Myometrial cell (primary cell): ENCODE measurements around the gene ANXA11. TPM values are rescaled to one million over a fixed set of nuclear protein-coding genes. Genes with fewer than 3 reads are reported as not detected.

Experiments used
- total RNA-seq: library from RNA; depleted of rRNA; stranded (reverse); fragments of >200 nt; gene quantifications from 2 replicates; pipeline ENCODE4 v1.2.3, GENCODE V29; 2015

ANXA11 gene
- 201 and 205 TPM in 2 replicates for total RNA-seq

DNA sequence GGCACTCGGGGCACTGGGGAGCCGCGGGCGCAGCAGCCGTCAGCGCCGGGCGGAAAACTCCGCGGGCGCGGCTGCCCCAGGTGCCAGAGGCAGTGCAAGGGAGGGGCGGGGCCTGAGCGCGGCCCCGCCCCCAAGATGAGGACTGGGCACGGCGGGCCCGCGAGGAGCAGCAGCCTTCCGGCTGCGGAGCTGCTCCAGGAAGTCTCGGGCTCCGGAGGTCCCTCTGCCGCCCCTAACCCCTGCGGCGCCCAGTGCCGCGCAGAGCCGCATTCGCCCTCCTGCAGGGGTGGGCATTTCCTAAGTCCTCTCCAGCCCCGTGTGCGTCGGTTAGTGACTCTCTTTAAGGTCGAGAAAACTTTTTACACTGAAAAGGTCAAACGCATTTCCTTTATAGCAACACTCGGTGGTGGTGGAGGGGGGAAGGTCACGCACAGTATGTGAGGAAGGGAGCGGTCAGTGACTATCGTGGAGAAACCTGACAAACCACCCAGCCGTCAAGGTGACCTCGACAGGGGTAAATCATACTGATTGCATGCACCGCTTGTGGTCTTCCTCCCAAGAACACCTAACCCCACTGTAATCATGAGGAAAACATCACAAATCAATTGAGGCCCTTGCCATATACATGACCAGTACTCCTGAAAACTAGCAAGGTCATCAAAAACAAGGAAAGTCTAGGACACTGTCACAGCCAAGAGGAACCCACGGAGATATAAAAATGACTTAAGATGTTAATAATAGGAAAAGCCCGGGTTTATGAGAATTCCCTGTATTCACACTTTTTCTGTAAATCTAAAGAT, at the start of gene ANXA11:
Gene ANXA11 (minus strand): TSS at position 61 of the 800 bp plus-strand sequence. CDS start 32,676 bp downstream, outside the sequence.

DNA sequence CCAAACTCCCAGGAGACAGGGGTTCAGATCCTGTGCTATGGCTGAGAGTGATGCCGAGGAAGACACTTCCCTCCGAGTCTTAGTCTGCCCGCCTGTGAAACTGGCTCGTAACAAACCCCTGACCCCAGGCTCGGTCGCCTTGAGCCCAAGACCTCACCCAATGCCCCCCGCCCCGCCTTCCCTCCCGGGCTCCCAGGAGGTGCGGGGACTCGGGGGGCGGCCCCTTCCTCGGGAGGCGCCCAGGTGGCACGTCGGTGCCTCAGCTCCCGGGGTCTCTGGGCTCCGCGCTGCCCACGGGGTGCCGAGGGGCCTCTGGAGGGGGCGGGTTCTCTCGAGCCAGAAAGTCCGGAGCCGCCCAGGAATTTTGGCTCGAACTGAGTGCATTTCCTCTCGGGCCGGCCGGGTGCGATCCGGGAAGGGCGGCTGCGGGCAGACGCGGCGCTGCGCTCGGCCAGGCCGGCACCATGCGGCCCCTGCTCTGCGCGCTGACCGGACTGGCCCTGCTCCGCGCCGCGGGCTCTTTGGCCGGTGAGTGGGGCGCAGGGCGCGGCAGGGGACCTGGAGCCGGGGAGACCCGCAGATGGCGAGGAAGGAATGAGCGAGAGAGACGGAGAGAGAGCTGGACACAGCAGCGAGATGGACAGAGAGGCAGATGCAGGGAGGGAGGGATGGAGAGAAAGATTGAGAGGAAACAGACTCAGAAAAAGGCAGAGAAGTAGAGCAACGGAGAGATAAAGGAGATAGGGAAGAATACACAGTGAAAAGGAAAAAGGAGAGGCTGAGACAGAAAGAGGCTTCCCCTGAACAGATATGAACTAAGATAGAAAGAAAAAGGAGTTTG, 72.8 kb downstream of the ANXA11 start, which contains the start of gene PLAC9:
Gene PLAC9 (plus strand): TSS at position 432 of the 841 bp plus-strand sequence. CDS start 33 bp downstream, at position 465.

Other genes with a start within 250 kb of the ANXA11 start
- 13.3 and 13.5 TPM in 2 replicates for gene TMEM254, start 126.9 kb downstream of the ANXA11 start, total RNA-seq
- not detected in 2 replicates for gene PLAC9, start 72.8 kb downstream of the ANXA11 start, total RNA-seq
- gene MAT1A, start 84.1 kb upstream of the ANXA11 start, total RNA-seq: not detected in 2 replicates
- gene DYDC1, start 151.2 kb upstream of the ANXA11 start, total RNA-seq: not detected in 2 replicates
- gene DYDC2, start 151.2 kb upstream of the ANXA11 start, total RNA-seq: not detected in 2 replicates
- 13.0 and 17.0 TPM in 2 replicates for gene PRXL2A, start 203.0 kb upstream of the ANXA11 start, total RNA-seq
- gene TSPAN14, start 248.8 kb upstream of the ANXA11 start, total RNA-seq: 51.6 and 71.1 TPM in 2 replicates